Right forelimb (tissue), 1 donor: ENCODE measurements around the gene NDUFA9.

Source experiments
- DNase-seq: peaks from one replicate; pipeline ENCODE4 v3.0.0-alpha.2; 2018

NDUFA9 gene

DNA sequence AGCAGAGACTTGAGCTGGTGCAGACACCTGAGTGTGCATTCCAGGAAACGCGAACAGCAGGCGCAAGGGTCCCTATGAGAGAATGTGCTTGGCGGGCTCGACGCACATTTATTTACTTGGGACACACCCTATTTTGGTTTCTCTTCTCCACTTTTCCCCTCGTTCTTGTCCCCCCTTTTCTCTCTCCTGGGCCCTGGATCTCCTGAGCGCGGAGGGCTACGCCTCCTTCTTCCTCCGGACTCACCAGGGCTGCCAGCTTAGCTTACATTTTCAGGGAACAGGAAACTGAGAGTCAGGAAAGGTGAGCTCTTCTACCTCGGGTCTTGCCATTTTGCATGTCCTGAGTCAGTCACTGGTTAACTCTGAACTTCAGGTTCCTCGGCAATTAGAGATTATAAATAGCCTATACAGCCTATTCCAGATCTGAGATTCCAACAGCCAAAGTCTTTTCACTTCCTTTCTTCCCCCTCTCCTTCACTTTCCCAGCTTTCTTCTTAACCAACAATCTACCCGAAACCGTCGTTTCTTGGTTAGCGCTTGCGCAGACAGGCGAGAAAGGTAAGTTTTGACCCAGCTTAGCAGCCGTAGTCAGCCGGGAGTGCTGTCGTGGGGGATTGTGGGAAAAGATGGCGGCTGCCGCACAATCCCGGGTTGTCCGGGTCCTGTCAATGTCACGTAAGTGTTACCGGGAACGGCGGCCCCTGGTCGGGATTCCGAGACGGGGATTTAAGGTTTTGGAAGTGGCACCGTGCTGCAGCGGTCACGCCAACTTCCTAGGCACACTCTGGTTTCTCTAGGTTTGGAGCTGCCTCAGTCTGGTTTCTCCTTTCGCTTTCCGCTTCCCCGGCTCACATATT lies at the start of gene NDUFA9, which contains the start of gene AKAP3:
Gene NDUFA9 (plus strand): TSS at position 614 of the 857 bp plus-strand sequence. CDS start 13 bp downstream, at position 627.
Gene AKAP3 (minus strand): TSS at position 551 of the 857 bp plus-strand sequence. CDS start 10,855 bp downstream, outside the sequence.
- DNase-seq: peak; percentile 87

DNA sequence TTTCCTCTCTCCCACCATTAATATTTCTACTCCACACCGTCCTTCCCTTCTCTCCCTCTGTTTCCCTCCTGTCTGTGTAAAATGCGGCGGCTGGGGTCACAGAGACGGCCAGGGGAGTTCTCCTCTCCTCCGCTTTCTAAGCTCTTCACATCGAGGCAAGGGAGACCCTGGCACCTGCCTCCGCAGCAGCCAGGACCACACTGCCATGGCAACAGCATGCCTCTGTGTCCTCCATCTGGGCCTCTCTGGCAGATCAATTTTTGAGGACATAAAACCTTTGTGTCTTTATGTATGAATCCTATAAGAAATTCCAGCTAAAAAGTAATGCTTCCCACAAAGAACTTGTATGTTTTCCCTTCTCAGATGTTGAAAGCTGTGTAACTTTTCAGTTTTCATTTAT lies 45.5 kb upstream of the NDUFA9 start:
- DNase-seq: no peak

DNA sequence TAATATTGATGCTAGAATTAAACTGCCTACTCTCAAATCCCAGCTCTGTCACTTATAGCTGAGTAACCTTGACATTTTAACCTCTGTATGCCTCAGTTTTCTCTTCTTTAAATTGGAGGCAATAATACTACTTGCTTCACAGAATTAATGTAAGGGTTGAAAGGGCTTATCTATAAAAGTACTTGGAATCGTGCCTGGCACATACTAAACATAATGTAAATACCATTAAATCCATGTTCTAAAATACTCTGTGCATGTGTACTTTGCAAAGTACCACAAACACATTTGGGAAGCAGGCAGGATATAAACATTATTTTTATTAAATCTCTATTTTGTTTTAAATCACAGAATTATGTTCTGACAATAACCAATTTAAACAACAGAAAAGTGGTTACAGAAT lies 45.0 kb upstream of the NDUFA9 start:
- no peak for DNase-seq

DNA sequence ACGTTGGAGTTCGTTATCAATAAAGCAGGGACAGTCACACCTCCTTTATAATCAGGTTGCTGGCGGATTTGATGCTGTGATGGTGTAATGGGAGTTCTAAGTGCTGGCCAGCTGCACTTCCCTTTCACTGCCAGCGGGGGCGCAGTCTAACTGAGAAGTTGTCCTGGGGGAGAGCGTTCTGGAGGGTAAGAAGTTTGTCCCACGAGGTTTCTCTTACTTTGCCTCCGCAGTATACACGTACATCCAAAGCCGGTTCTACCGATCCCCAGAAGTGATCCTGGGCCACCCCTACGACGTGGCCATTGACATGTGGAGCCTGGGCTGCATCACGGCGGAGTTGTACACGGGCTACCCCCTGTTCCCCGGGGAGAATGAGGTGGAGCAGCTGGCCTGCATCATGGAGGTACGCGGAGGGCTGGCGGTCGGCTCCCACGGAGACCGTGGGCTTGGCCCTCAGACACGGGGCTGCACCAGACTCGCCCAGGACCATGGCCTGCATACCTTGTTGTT lies 44.2 kb upstream of the NDUFA9 start:
- peak; percentile 74 for DNase-seq

DNA sequence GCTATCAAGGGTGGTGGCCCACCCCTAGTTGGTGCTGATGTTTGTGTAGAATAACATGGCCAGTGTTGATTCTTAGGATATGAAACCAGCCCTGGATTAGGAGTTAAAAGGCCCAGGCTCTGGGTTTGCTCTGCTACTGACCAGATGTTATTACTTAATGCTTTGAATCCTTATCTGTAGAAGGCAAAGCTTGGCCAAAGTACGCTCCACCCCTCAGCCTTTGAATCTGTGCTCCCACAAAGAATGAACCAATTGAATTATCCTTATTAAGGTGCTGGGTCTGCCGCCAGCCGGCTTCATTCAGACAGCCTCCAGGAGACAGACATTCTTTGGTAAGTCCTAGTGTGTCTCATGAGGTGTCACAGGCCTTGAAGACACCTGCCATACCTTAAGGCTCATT lies 41.9 kb upstream of the NDUFA9 start:
- DNase-seq: no peak

DNA sequence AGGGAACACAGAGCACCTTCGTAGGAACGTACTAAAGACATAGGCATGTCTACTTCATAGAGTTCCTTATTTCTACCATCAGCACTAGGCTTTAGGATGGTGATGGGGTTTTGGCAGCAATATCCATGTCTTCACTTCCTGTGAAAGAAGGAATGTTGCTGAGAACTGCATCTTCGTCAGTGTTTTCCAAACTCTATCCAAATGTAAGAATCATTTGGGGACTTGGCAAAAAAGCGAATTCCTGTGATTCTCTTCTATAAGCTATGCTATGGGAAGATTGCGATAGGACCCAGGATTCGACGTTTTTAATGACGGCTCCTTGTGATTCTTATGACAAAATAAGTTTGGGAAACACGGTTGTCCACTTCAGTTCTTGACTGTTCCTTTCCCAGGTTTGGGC lies 39.8 kb upstream of the NDUFA9 start:
- no peak for DNase-seq

DNA sequence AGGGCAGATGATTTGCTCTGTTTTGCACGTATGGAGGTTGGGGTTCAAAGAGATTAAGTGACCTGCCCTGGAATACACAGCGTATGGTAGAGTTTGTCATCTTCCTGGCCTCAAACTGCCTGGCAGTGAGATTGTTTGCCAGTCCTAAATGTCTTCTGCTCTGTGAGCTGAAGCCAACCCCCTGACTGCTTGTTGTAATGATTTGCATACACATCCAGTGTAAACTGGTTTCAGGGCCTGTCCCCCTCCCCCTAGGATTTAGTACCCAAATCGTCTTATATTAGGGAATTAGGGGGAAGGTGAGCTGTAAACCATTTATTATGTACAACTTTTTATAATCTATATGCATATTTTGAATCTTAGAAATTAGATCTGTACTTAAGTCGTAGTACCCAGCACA lies 38.4 kb upstream of the NDUFA9 start:
- DNase-seq: no peak

DNA sequence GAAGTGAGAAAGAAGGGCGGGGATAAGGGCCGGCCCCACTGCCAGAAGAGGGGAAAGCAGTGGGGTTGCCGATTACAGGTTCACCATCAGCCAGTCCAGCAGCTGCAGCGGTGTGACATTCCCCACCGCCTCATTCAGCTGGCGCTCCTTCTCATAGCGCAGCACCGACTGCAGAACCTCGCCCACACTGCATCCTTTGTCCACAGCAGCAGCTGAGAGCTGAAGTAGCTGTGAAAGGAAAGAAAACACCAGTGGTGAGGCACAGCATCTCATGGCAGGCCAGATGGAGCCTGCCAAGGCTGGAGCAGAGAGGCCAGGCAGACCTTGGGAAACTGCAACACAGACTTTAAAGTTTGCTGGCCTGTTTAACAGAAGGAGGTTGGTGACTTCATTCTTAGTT lies 33.2 kb upstream of the NDUFA9 start:
- no peak for DNase-seq

DNA sequence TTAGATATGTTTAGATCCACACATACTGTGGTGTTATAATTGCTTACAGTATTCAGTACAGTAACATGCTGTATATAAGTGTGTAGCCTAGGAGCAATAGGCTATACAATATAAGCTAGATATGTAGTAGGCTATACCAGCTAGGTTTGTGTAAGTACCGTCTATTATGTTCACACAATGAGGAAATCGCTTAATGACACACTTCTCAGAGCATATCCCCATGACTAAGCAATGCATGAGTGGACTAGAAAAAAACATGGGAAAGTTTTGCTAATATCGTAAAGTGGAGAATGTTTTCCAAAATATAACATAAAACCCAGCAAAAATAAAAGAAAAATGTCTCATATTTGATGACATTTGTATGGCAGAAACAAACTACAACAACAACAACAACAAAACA lies 27.4 kb upstream of the NDUFA9 start:
- no peak for DNase-seq

DNA sequence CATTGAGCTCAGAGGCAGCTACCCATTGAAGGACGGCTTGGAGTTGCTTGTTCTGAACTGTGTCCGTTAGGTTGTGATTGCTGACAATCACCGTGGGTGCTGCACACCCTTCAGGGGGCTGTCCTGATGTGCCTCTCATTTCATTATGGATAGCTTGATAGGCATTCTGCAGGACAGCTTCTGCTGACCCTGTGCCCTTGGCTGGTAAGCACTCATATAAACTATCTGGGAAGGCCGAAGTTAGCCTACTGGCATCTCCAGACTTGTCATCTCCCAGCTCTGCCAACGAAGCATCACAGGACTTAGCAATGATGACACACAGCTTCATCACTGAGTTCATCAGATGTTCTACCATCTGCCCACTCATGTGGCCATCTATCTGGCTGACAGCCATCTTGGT lies 22.4 kb upstream of the NDUFA9 start:
- DNase-seq: no peak

DNA sequence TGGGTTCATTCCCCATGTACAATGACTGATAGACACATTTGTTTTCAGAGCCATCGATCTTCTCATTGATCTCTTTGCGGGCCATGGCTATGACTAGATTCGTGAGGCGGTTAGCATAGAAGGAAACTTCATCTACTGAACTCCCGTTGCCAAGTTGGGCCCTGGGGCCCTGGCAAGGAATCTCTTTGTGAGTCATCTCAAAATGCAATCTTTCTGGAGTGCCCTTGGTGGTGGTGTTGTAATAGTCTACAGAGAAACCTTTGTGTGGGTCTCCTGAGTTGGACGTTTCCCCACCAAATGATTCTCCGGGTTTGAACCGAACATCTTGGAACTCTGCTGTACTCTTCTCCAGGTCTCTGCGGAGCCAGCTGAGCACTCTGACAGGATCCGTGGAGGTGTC lies 20.5 kb upstream of the NDUFA9 start:
- DNase-seq: no peak

DNA sequence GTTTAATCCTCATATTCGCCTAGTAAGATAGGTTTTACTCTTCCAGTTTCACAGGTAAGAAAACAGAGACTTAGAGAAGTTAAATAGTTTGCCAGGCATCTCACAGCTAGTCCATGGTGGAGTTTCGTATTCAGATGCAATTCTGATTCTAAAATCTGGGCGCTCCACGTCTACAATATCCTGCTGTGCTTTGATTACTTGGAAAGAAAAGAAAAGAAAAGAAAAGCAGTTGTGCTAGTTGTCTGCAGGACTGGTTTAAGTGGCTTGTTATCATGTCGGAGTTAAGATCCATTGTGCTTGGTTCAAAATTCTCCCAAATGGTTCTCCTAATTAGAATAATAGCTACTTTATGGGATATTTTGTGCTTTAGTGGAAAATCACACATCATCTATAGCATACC lies 18.7 kb upstream of the NDUFA9 start:
- DNase-seq: no peak

DNA sequence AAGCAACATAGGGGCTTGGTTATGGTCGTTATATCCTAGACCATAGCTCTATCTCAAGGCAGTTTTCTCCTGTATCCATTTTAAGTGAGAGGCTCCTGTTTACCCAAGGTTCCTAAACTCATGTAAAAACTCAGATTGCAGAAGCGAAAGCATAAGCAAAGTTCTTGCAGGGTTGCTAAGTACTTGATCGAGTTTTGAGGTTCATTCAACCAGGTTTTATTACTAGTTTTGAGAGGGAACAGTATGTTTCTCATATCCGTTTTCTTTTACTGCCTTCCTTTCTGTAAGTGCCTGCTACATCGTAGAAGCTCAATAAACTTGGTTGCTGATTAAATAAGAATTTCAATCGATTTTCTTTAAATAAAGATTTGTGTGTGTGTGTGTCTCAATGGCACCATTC lies 5.2 kb upstream of the NDUFA9 start:
- DNase-seq: no peak

DNA sequence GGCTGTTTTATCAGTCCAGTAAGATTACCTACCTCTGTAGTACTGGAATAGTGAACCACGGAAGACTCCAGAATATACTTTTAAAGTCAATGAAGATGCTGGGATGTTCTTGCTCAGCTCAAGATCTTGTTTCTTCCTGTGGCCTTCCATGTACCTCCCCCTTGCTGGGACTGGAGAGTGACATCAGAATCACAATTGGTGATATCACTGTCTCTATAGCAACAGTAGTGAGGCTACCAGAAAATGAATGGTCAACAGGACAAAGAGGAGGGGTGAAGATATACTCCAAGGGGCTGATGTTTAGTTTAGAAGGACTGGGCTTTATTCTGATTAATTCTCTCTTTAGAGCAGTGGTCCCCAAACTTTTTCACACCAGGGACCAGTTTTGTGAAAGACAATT lies 3.9 kb upstream of the NDUFA9 start:
- DNase-seq: no peak

DNA sequence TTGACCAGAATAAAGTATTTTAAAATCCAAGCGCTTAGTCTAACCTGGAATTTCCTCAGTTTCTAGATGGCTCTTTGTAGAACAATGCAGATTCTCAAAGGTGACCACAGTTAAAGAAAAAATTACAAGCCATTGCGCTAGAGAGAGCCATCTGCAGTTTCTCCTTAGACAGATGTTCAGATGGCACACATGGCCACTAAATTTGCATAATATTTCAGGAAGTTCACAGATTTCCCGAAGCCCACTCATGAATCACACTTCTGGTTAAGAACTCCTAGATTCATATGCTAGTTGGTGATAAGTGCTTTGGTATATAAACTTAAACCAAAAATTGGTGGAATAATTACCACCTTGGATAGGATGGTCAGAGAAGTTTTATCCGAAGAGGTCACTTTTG lies 812 bp upstream of the NDUFA9 start:
- DNase-seq: no peak

DNA sequence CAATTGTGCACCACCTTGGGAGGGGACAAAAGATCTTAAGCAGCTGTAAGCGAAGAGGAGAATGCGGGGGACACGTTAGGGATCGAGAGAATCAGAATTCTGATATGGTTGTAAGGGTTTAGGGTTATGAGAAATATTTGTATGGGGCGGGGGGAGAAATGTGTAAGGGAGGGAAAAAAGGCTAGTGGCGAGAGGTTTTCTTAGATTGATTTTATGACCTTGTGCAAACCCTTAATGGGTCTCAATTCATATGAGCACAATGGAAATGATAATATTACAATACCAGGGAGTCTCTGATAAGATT lies 396 bp downstream of the NDUFA9 start:
- no peak for DNase-seq

DNA sequence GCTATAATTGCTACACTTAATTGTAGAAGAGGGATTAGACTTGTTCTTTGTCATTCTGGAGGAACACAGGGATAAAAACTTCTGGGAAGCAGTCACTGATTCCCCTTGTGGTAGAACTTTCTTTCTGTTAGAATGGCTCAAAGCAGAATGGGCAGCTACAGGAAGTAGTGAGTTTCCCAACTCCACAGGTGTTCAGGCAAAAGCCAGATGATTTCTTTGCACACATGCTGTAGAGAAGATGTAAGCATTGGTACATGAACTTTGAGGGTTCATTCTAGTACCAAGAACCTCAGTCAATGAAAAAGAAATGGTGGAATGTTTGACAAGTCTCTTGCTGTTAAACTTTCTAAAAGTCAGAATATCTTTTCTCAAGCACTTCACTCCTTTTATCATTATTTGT lies 4.3 kb downstream of the NDUFA9 start:
- no peak for DNase-seq

DNA sequence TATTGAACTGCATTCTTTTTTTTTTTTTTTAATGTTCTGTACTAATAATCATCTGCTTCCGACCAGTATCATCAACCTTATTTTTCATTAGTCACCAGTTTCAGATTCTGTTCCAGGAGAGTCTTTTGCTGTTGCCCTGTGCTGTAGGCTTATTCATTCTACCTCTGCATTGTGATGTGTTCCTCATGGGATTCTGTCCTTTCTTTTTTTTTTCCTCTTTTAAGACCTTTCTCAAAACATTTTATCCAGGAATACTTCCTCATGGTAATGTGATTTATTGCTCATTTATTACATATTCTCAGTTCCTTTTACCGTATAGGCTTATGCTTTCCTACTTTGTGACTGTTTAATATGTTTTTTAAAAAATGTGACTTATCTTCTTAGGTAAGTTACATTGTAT lies 4.8 kb downstream of the NDUFA9 start:
- DNase-seq: no peak

DNA sequence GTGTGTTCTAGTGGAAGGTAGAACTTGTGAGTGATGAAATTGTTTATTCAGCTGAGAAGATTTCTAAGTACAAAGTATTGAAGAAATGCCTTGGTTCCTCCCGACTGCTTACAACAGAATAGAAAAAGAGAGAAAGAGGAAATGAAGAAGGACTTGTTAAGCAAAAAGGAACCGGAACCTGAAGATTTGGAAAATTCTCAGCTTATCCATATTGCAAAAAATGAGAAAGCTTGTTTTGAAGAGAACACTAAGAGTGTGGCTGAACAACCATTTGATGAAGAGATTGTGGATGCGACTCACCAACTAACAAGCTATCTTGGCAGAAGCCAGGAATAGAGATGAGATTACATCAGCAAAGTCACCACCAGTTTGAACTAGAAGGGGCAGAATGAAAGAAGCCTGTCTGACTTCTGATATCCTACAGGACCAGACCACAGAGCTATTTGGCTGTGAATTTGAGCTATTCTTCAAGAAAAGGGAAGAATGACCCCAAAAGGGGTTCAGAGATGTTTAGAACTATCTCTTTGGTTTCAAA lies 15.1 kb downstream of the NDUFA9 start:
- no peak for DNase-seq

DNA sequence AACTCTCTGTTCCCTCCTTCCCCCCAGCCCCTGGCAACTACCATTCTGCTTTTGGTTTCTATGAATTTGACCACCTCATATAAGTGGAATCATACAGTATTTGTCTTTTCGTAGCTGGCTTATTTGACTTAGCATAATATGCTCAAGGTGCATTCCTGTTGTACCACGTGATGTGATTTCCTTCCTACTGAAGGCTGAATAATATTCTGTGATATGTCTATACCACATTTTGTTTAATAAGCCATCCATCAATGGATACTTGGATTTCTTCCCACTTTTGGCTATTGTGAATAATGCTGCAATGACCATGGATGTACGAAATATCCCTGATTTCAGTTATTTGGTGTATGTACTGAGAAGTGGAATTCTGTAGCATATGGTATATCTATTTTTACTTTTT lies 16.3 kb downstream of the NDUFA9 start:
- DNase-seq: no peak

DNA sequence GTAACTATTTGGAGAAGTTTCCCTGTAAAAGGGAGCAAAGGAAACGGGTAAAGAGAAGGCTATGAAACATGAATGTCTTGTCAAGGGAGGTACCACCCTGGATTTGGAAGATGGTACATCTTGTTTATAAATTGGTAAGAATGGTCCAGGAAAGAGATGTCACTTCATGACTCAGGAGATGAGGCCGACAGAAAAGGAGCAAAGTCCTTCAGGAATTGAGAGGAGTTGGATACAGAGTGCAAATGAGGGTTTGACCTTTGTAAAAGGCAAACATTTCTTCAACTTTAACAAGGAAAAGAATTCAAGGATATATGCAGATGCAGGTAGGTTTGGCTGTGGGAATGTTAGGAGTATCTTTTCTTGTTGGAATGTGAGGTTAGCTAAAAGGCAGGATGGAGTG lies 30.8 kb downstream of the NDUFA9 start:
- DNase-seq: no peak

DNA sequence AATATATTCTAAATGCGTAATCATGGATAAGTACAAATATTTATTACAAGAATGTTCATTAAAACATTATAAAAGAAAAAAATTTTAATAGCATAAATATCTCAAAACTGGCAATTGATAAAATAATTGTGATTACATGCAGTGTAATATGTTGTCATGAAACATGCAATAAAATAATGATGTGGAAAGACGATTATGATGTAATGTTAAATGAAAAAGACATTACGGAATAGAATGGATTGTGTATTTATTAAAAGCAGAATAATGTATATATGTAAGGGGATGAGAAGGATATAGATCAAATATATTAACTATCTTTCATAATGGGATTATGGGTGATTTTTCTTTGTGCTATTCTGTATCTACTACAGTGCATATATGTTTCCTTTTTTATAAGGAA lies 32.8 kb downstream of the NDUFA9 start:
- DNase-seq: no peak

DNA sequence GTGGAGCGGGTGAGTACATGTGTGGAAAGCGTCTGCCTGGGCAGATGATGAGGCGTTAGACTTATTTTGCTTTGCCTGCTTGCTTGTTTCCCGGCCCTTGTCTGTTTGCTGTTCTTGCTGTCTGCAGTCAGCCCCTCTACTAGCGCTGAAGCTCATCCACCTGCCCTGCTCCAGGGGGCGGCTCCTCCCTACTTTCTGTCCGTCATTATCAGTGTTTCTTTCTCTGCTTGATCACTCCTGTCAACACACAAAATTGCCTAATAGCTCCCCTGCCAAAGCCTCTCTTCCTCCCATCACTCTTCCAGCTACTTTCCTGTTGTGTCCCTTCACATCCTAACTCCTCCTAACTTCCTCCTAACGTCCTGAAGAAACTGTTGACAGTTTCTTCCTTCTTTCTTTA lies 36.4 kb downstream of the NDUFA9 start:
- DNase-seq: no peak

DNA sequence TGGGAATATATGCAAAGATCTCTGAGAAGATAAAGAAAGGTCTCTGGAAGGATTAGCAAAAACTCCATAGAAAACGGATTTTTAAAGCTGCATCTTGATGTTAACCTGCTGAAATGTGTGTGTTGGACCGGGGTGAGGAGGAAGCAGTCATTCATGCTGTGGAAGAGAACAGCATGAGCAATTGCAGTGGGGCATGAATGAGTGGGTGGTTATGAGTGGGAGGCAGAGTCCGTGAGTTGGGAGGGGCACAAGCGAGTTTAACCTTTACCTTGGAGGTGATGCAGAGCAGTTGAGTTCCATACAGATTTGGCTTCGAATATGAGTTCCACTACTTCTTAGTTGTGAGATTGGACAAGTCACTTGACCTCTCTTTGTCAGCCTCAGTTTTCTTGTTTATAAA lies 41.8 kb downstream of the NDUFA9 start:
- DNase-seq: no peak
